ENCODE measurements around the gene SUCLG1.

SUCLG1 gene

GRCh38 chr2:84482603-84483002 is 23.5 kb upstream of the SUCLG1 start:
- no peak for DNase-seq (ENCODE audit: low read depth in 1 of 2, low spot score in 1 of 2)
- TF ChIP-seq SPI1 (IDR thresholded peaks at IDR 0.05; ENCODE audit: borderline replicate concordance, low read depth) (no peak), POLR2AphosphoS5 (IDR thresholded peaks at IDR 0.05; ENCODE audit: low read depth) (no peak), GABPA (IDR thresholded peaks at IDR 0.05; ENCODE audit: low read depth) (no peak), REST (IDR thresholded peaks at IDR 0.05; ENCODE audit: insufficient replicate concordance, low read depth) (no peak), CTCF (IDR thresholded peaks at IDR 0.05; ENCODE audit: insufficient read depth, low read length) (no peak)
- H3K27ac ChIP-seq (replicated peaks), result no peak overlapping the region

GRCh38 chr2:84481702-84482101 is 22.6 kb upstream of the SUCLG1 start:
- H3K27me3 ChIP-seq (ENCODE audit: insufficient read depth, poor library complexity, severe bottlenecking), result no peaks in the 10 kb centered on the region
- no peak overlapping the region for H3K27ac ChIP-seq (replicated peaks)
- TF ChIP-seq GABPA (IDR thresholded peaks at IDR 0.05; ENCODE audit: low read depth), result no peak
- no peak for TF ChIP-seq REST (IDR thresholded peaks at IDR 0.05; ENCODE audit: insufficient replicate concordance, low read depth)
- no peak for TF ChIP-seq CTCF (IDR thresholded peaks at IDR 0.05; ENCODE audit: insufficient read depth, low read length)
- TF ChIP-seq SPI1 (IDR thresholded peaks at IDR 0.05; ENCODE audit: borderline replicate concordance, low read depth), result no peak
- no peak for TF ChIP-seq POLR2AphosphoS5 (IDR thresholded peaks at IDR 0.05; ENCODE audit: low read depth)
- DNase-seq (ENCODE audit: low read depth in 1 of 2, low spot score in 1 of 2), result no peak
- no peak overlapping the region for H3K4me3 ChIP-seq (replicated peaks; ENCODE audit: insufficient read depth, low read length)

More at GRCh38 chr2:84482603-84483002, 23.5 kb upstream of the SUCLG1 start:
- H3K27me3 ChIP-seq (ENCODE audit: insufficient read depth, poor library complexity, severe bottlenecking), result no peaks in the 10 kb centered on the region
- no peak overlapping the region for H3K4me3 ChIP-seq (replicated peaks; ENCODE audit: insufficient read depth, low read length)

GRCh38 chr2:84478867-84479266 is 19.8 kb upstream of the SUCLG1 start:
- Histone ChIP-seq H3K27ac (replicated peaks) (no peak overlapping the region), H3K27me3 (ENCODE audit: insufficient read depth, poor library complexity, severe bottlenecking) (no peaks in the 10 kb centered on the region), H3K4me3 (replicated peaks; ENCODE audit: insufficient read depth, low read length) (no peak overlapping the region)
- no peak for DNase-seq (ENCODE audit: low read depth in 1 of 2, low spot score in 1 of 2)
- TF ChIP-seq REST (IDR thresholded peaks at IDR 0.05; ENCODE audit: insufficient replicate concordance, low read depth) (no peak), CTCF (IDR thresholded peaks at IDR 0.05; ENCODE audit: insufficient read depth, low read length) (no peak), POLR2AphosphoS5 (IDR thresholded peaks at IDR 0.05; ENCODE audit: low read depth) (no peak), SPI1 (IDR thresholded peaks at IDR 0.05; ENCODE audit: borderline replicate concordance, low read depth) (no peak), GABPA (IDR thresholded peaks at IDR 0.05; ENCODE audit: low read depth) (no peak)

All from HL-60 (cell line).